ENCODE measurements around the gene LPCAT3.

- TF ChIP-seq POLR2A (IDR thresholded peaks at IDR 0.05) (no peak), CTCF (IDR thresholded peaks at IDR 0.05) (no peak)
Measured at GRCh38 chr12:6964605-6965025, 53.7 kb downstream of the LPCAT3 start.
